22Rv1 (cell line): ENCODE measurements around the gene SAE1.

Experiments used
- H3K27ac ChIP-seq: fragments of 450-650 bp; 2 replicates; pipeline ENCODE4 v1.5.1; 2017
- ZFX ChIP-seq: fragments of 450-650 bp; IDR thresholded peaks from 2 replicates; pipeline ENCODE4 v1.6.1; 2017; ENCODE audit warnings: antibody characterized with exemption, borderline replicate concordance
- TF ChIP-seq, protein P1 (sequence below): fragments of 450-650 bp; IDR thresholded peaks from 2 replicates; pipeline ENCODE4 v1.5.1; 2017; ENCODE audit warnings: mild to moderate bottlenecking

The SAE1 gene

DNA sequence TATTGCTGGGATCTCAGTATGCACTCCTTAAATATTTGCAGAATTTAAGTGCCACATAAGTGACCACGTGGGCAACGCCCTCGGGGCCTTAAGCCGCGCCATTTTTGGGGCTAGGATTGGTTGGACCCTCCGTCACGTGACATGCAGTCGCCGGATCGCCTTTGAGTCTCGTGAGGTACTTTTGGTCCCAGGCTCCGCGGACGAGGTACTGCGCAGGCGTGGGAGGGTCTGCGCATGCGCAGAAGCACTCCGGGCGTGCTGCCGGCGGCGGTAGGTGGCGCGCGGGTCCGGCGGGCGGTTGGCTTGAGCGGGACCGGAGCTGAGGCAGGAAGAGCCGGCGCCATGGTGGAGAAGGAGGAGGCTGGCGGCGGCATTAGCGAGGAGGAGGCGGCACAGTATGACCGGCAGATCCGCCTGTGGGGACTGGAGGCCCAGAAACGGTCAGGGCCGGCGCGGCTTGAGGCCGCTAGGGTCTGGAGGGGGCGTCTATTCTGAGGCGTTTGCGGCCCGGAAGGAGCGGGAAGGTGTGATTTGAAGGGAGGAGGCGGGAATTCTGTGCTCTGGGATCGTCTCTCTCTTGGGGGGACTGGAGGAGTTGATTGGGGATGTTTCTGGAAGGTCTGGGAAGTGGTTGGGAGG, at the start of gene SAE1:
Gene SAE1 (plus strand): TSS at position 247 of the 639 bp plus-strand sequence. CDS start 96 bp downstream, at position 343.
- TF ChIP-seq, protein P1, sequence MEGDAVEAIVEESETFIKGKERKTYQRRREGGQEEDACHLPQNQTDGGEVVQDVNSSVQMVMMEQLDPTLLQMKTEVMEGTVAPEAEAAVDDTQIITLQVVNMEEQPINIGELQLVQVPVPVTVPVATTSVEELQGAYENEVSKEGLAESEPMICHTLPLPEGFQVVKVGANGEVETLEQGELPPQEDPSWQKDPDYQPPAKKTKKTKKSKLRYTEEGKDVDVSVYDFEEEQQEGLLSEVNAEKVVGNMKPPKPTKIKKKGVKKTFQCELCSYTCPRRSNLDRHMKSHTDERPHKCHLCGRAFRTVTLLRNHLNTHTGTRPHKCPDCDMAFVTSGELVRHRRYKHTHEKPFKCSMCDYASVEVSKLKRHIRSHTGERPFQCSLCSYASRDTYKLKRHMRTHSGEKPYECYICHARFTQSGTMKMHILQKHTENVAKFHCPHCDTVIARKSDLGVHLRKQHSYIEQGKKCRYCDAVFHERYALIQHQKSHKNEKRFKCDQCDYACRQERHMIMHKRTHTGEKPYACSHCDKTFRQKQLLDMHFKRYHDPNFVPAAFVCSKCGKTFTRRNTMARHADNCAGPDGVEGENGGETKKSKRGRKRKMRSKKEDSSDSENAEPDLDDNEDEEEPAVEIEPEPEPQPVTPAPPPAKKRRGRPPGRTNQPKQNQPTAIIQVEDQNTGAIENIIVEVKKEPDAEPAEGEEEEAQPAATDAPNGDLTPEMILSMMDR: peak; percentile 76
- TF ChIP-seq ZFX: no peak
- peak within 1 kb of the TSS; percentile 80 for H3K27ac ChIP-seq

DNA sequence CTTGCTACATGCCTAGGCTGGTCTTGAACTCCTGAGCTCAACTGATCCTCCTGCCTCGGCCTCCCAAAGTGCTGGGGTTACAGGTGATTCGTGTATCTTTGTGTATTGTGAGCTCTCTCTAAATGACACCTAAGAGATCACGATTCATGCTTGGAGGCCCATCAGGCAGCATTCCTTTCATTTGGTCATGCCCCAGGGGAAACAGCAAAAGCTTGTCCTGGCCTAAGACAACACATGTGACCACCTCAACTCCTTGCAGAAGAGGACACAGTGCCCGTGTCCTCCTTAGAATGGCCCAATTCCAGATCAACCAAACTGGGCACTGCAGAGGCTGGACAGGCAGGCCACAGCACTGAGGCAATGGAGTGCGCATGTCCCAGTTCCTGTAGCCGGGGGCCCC, 49.5 kb upstream of the SAE1 start:
- TF ChIP-seq, protein P1: no peak
- no peak for TF ChIP-seq ZFX
- H3K27ac ChIP-seq: peak overlapping the region; percentile 64; the same call in 1 of the 2 replicates

DNA sequence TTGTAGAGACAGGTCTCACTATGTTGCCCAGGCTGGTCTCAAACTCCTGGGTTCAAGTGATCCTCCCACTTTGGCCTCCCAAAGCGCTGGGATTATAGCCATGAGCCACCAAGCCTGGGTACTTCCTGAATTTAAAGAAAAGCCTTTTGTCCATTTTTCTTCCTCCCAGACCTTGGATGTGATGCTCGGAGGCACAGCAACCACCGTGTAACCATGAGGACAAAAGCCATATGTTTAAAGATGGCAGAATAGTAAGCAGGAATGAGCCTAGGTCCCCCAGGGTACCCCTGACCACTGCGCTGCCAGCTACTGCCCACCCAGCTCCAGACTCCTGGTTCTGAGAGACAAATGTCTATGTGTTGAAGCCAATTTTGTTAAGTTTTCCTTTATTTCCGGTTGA, 48.1 kb upstream of the SAE1 start:
- no peak for TF ChIP-seq ZFX
- TF ChIP-seq, protein P1: no peak
- peak overlapping the region; percentile 5; the same call in 1 of the 2 replicates for H3K27ac ChIP-seq

DNA sequence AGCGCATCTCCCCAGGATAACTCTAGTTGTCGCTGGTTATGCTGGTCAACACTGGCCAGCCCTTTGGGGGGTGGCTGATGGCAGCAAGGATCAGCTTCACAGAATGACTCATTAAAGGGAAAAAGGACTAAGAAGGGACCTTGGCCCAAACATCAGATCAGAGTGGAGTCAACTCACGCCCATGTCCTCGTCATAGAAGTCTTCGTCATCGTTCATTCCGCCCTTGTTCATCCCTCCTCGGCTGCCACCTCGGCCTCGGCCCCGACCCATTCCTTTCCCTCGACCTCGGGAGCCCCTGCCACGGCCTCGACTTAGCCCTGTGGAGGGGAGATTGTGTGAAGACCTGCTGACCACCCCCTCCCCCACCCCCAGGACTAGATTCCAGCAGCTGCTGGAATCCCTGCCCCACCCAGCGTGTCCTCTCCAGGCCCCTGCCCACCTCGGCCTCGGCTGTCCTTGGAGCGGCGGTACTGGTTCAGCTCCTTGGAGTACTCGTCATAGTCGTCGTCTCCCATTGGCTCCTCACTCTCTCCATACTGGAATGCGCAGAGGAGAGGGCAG, 45.7 kb upstream of the SAE1 start:
- TF ChIP-seq ZFX: no peak
- TF ChIP-seq, protein P1: no peak

DNA sequence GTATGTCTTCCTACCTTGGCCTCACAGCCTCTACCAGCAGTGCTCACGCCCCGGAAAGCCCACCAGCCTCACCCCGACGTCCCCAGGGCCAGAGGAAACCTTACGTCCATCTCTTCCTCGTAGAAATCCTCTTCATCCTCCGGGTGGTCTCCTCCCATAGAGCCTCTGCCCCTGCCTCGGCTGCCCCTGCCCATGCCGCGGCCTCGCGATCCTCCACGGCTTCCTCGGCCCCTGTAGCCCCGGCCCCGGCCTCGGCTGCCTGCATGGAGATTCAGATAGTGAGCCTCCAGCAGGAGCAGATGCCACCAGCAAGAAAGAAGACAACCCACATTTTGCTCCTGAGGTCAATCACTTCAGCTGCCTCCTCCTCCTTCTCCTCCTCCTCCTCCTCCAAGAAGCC, 44.4 kb upstream of the SAE1 start:
- no peak overlapping the region for H3K27ac ChIP-seq

More for the DNA sequence above, 45.7 kb upstream of the SAE1 start:
- no peak overlapping the region for H3K27ac ChIP-seq

DNA sequence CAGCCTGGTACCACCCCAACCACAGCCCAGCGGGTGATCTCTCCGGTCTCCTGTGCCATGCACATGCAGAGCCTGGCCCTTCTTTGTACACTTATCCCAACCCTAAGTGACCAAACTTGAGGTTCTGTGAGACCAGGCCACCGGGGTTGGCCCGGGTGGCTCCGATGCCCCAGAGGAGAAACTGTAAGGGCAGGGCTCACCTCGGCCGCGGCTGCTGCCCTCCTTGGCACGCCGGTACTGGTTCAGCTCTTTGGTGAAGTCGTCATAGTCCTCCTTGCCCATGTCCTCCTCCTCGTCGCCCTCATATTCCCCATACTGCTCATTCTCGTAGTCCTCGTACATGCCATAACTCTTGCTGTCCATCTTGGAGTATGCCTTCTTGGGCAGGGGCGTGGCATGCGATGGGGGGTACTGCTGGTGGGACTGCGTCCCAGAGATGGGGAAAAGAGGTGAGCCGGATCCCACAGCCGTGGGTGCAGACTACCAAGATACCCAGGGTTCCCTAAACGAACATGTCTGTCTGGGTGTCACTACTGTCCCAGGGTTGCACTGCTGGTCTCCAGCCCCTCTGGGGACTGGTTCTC, 40.8 kb upstream of the SAE1 start:
- H3K27ac ChIP-seq: no peak overlapping the region
- no peak for TF ChIP-seq ZFX
- TF ChIP-seq, protein P1: no peak

More for the DNA sequence above, 44.4 kb upstream of the SAE1 start:
- TF ChIP-seq ZFX: no peak

DNA sequence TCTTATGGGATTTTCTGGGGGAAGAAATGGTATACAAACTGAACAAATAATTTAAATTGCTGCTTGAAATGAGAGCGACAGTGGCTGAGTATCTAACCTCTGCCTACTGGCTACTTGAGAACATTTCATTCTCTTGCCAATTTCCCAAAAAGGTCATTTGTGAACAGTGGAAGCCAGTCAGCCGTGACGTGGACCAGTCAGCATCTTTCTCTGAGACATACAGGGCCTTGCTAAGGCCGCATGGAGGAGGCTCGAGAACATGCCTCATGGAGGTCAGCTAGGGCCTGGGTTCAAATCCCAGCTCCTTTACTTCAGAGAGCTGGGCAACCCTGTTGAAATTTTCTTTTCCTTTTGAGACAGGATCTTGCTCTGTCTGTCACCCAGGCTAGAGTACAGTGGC, 37.4 kb upstream of the SAE1 start:
- TF ChIP-seq, protein P1: no peak
- no peak for TF ChIP-seq ZFX
- no peak overlapping the region for H3K27ac ChIP-seq
